NK-92 (cell line): ENCODE measurements around the gene SLC16A3.

Source experiments
- DNase-seq: peaks from one replicate; lab custom pipeline; 2025; ENCODE audit not compliant: unreplicated experiment; lab: John Stamatoyannopoulos, UW

Gene SLC16A3

DNA sequence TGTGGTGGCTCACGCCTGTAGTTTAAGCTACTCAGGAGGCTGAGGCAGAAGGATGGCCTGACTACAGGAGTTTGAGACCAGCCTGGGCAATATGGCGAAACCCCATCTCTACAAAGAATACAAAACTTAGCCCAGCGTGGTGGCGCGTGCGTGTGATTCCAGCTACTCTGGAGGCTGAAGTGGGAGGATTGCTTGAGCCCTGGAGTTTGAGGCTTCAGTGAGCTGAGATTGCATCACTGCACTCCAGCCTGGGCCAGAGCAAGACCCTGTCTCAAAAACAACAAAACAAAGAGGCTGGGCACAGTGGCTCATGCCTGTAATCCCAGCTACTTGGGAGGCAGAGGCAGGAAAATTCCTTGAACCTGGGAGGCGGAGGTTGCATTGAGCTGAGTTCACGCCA lies 51.7 kb downstream of the SLC16A3 start:
- DNase-seq: no peak

DNA sequence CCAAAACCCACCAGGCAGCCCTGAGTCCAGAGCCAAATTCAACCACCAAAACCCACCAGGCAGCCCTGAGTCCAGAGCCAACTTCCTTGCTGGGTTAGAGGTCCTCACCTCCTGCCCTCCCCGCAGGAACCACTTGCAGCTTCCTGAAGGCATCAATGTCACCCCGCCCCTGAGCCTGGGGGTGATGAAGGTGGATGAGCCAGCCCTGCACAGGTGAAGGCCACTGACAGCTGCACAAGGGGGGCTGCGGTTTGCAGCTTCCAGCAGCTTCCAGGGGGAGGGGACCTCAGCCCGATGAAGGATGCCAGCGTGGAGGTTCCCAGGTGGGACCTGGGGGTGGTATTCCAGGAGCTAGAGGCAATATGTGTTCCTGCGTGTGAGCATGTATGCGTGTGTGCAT lies 52.2 kb downstream of the SLC16A3 start:
- no peak for DNase-seq

DNA sequence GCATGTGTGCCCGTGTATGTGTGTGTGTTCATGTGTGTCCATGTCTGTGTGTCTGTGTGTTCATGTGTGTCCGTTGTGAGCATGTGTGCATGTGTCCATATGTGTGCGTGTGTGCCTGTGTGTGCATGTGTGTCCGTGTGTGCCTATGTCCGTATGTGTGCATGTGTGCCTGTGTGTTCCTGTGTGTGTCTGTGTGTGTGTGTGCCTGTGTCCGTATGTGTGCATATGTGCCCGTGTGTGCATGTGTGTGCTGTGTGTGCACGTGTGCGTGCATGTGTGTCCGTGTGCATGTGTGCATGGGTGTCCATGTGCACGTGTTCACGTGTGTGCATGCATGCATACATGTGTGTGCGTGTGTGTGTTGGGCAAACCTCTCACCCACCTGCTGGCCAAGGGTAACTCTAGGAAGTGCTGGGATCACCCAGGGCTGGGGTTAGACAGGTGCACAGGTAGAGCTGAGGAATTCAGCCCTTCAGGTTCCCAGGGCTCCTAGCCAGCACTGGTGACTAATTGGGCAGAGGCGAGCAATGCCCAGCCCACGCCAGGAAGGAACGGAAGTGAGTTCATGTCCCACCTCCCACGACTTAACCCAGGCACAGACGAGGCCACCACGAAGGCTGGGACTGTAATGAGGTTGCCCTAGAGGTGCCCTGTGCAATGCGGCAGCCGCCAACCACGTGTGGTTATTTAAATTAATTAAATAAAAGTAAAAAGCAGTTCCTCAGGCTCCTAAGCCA lies 52.8 kb downstream of the SLC16A3 start:
- no peak for DNase-seq

DNA sequence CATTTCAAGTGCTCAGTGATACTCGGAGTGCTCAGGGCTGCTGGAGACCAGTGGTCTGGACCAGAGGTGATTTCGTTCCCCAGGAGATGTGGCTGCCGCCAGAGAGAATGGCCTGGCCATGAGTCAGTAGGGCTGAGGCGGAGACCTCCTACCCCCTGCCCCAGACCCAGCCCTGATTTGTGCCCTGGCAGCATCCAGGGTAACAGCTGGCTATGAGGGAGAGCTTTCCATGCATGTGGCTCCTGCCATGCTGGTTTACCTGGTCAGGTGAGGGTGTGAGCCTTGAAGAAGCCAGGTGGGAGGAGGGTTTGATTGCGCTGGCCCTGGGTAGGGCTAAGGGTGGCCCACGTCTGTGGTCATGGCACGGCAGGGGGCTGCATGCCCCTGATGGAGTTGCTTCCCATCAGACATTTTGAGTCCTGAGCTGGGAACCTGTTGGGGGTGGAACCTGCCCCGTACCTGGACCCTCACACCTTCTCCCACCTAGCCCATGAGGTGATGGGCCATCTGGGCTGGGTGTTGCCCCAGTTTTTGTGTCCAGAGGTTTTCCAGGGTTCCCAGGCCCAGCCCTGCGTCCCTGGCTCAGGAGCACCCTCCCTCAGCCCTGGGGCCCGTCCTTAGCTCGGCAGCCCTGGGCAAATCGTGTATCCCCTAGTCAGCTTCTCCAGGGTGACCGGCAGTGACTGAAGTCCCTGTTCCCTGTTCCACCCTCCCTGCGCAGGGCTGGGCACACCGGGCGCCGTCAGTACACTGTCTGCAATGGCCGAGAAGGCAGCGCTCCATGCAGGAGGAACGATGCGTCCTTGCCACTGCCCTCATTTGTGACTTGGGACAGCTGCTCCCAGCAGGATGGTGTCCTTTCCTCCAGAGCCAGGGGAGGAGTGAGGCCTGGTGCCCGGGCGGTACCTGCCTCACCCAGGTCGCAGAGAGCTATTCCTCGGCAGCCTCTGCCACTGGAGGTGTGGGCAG lies 53.7 kb downstream of the SLC16A3 start:
- no peak for DNase-seq

DNA sequence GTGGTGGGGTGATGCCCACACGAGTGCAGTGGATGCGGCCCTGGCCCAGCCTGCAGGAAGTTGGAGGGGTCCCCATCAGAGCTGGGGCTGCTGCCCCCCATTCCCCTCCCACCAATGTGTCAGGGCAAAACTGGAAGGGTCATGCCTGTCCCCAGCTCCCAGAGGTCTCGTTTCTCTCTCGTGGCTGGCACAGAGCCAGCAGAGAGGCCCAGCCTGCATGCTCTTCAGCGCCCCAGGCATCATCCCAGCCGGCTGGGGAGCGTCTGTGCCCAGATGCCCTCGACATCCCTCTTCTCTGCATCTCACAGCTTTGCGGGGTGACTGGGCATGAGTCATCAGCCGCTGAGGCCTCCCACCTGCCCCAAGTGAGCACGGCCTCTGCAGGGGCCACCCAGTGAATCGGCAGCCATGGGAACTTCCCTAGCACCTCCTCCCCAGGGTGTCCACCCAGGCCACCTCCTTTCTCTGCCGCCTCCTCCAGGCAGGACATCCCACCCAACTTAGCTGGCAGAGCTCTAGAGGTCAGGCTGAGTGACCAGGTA lies 54.4 kb downstream of the SLC16A3 start:
- no peak for DNase-seq

DNA sequence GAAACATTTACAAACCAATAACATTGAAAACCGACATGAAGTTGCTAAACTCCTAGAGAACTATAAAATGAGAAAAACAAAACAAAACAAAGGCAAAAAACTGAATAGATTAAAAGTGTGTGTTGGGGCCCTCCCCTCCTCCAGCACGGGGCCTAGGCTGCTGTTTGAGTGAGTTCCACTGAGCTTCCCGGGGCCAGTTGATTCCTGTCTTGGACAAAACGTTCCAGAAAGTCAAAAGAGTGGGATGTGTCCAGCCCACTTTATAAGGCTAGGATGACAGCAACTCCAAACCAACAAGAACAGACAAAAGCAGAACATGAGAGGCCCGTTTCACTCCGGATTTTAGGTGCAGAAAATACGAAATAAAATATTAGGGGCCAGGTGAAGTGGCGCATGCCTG lies 56.3 kb downstream of the SLC16A3 start:
- no peak for DNase-seq

DNA sequence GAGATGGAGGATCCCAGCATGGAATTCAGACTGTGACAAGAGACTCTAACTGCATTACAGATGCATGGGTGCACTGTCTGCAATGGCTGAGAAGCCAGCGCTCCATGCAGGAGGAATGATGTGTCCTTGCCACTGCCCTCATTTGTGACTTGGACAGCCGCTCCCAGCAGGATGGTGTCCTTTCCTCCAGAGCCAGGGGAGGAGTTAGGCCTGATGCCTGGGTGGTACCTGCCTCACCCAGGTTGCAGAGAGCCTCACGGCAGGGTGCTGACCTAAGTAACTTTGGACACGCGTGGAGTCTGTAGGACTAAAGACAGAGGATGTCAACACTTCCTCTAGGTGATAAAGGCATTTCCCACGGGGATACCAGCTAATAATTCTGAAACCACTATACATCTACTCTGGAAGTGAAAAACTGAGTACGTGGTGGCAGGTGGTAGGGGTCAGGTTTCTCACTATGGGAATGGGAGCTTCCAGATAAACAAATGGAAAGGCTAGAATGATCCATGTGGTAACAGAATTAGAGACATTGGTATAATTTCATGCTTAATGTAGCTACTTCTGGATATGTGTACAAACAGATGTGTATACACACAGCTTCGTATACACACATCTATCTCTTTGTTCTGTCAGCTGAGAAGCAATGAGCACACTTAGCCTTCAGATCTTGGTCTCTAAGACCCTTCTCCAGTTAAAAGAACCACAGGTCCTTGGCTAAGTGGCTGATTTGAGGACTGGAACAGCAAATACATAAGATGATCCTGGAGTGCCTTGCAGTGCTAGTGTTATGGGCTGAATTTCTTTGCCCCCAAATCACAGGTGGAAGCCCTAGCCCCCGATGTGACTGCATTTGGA lies 58.4 kb downstream of the SLC16A3 start:
- no peak for DNase-seq

DNA sequence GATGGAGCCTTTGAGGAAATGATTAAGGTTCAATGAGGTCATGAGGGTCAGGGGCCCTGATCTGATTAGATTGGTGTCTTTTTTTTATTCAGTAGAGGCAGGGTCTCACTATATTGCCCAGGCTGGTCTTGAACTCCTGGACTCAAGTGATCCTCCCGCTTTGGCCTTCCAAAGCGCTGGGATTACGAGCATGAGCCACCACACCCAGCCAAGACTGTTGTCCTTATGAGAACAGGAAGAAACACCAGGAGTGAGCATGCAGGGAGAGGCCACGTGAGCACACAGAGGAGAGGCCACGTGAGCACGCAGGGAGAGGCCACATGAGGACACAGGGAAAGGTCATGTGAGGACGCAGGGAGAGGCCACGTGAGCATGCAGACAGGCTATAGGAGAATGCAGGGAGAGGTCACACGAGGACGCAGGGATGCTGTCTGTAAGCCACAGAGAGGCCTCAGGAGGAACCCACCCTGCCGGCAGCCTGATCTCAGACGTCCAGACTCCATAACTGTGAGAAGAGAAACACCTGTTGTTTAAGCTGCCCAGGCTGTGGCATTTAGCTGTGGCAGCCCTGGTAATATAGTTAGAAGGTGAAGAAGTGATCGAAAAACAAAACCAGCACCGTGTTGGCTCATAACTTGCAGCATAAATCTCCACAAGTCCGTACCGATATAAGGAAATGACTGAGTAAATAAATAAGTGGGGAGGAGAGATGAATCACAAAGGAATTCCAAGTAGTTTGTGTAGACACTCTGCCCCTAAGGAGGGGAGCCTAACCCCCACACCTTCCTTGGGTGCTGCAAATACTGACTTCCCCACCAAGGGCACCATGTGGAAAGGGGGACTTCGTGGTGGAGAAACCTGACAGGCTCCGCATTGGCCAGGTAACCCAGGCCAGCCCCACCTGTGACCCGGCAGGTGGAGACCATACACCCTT lies 59.3 kb downstream of the SLC16A3 start:
- no peak for DNase-seq
